GM21825 (cell line): ENCODE data around the gene SUSD3.

Experiments
- ATAC-seq: cut with Tn5 transposase; IDR thresholded peaks from one replicate; pipeline ENCODE4 v1.9.1; 2021; ENCODE audit warnings: mild to moderate bottlenecking, moderate library complexity; ENCODE audit not compliant: unreplicated experiment

Gene SUSD3

GRCh38 chr9:93028448-93029006 lies 30.0 kb upstream of the SUSD3 start:
- no peak for ATAC-seq

DNA sequence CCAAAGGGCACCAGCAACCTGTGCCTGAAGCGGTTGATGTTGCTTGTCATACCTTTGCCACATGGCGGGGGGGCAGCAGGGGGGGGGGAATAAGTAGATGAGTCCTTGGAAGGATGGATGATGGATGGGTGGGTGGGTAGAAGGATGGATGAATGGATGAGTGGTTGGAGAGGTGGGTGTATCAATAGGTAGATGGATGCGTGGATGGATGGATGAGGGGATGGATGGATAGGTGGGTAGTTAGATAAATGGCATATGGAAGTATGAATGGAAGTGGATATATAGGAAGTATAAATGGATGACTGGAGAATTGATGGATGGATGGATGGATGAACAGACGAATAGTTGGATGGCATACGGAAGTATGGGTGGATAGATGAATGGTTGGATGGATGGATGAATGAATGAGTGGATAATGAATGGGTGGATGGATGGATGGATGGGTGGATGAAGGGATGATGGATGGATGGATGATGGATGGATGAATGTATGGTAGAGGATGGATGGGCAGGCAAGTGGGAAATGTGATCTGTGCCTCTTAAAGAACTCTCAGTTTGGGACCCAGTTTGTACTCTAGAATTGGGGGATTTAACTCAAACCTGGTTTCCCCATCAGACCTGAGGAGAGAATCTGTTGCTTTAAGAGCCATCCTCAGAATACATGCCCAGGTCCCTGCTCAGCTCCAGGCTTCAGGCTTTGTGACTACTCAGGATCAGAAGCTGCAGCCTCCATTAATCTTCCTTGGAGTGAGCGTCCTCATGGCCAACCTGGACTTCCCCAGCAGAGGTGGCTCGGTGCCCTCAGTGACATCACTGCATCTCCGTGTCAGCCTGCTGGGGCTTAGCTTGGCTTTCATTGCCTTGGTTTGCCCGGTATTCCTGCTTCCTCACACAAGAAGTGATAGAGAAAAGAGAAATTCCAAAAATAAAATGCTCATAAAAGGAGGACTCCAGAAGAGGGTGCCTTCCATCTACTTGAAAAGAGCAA lies 27.6 kb upstream of the SUSD3 start:
- ATAC-seq: no peak

DNA sequence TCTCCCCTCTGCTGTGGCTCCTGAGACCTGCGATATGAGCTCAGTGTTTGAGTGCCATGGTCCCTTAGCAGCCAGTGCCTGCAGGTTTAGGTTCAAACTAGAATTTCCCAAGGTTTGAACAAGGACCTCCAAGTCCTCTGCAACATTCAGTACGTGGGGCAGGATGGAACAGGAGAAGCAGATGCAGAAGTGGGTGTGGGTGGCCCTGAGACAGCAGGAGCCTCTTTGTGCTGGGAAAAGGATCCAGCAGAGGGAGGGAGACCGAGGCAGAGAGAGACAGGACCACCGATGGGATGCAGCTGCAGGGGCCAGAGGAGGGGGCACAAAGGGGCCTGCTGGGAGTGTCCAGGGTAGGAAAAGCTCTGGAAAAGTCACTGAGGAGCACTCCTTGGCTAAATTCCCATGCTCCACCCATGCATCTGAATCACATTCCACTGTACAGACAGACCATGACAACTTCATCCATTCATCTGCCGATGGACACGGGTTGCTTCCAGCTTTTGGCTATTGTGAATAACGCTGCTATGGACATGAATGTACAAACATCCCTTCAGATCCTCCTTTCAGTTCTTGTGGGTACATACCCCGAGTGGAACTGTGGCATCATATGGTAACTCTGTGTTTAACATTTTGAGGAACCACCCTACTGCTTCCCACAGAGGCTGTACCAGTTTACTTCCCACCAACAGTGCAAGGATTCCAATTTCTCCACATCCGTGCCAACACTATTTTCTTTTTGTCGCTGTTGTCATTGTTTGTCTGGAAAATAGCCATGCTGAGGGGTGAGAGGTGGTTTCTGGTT lies 26.7 kb upstream of the SUSD3 start:
- no peak for ATAC-seq

DNA sequence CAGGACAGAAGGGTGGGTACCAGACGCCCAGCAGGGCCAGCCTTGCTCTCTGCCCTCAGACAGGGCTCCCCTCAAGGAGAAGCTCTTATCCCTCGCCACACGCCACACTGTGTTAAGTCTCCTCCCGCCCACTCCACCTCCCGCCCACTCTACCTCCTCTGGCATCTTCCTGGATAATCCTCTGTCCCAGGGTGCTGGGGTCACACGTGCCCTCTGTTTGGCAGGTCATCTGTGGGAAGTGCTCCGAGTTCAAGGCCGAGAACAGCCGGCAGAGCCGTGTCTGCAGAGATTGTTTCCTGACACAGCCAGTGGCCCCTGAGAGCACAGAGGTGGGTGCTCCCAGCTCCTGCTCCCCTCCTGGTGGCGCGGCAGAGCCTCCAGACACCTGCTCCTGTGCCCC lies 26.0 kb upstream of the SUSD3 start:
- no peak for ATAC-seq

GRCh38 chr9:93033531-93033930 lies 25.0 kb upstream of the SUSD3 start:
- ATAC-seq: no peak

- no peak for ATAC-seq
Measured at GRCh38 chr9:93035106-93035660, 23.3 kb upstream of the SUSD3 start.

- no peak for ATAC-seq
Measured at GRCh38 chr9:93035821-93036351, 22.6 kb upstream of the SUSD3 start.

DNA sequence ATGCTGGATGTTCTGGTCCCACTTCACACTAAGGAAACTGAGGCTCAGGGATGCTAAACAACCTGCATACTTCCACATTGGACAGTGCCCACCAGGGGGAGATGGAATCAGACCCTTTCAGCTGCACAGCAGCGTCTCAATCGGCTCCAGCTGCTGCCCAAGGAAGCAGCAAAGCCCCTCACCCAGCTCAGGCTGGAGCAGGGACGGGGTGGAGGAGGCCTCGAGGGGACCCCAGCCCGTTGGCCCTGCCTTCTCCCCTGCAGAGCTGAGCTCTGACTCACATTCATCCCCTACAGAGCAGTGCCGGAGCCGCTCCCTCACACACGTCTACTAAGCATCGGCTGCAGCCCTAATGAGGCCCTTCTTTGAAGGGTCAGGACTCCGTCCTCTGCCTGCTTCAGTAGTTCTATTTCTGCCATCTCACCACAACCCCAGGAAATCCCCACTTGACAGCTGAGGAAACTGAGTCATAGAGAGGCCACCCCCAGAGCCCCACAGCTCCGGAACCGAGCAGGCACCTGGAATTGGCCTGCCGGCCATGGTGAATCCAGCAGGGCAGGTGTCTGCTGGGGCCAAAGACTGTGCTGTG lies 21.5 kb upstream of the SUSD3 start:
- no peak for ATAC-seq

- no peak for ATAC-seq
Measured at GRCh38 chr9:93037476-93037971, 21.0 kb upstream of the SUSD3 start.

- ATAC-seq: no peak
Measured at GRCh38 chr9:93038918-93039317, 19.6 kb upstream of the SUSD3 start.

DNA sequence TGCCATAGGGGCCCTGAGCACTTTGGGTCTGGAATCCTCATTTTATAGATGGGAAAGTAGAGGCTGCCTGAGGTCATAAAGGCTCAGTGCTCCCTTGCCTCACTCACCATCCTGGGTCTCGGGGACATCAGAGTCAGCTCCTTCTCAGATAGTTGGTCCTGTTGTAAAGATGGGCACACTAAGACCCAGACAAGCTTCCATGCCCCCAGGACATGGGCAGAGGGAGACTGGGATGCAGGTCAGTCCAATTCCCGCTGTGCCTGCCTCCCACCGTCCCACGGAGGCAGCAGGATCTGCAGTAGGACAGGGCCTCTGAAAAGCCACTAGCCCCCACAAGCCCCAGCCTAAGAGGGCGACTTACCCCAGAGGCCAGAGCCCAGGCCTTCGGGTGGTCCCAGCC lies 19.0 kb upstream of the SUSD3 start:
- ATAC-seq: no peak

DNA sequence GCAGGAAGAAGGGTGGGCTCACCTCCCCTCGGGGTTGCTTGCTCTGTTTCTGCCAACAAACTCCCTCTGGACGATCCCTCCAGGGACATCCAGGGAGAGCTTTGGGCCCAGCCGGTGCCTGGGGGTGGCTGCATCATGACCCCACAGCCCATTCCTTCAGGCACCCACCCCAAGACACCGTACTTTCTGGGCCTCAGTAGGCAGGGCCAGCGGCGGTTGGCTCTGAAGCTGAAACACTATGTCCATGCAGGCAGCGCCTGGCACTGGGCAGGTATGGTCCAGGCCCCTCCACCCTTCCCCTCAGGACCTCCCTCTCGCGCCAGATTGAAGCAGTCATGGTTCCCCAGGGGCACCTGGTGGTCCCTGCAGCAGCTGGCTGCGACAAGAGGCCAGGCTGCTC lies 18.5 kb upstream of the SUSD3 start:
- ATAC-seq: no peak

DNA sequence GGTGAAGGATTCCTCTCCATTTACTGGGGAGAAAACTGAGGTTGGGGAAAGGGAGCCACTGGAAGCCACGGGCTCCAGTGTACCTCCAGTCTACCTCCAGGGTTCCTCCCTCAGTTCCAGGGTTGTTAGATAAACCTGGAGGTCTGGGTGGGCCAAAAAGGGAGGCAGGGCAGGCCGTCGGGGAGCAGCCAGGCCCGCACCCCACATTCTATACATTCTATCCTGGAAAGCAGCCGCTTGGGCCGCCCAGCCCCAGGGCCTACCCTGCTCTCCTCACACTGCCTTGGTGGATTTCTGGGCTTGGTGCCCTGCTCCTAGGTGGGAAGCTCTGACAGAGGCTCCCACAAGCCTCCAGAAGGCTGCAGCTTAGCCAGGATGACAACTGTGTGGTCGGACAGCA lies 18.1 kb upstream of the SUSD3 start:
- no peak for ATAC-seq

DNA sequence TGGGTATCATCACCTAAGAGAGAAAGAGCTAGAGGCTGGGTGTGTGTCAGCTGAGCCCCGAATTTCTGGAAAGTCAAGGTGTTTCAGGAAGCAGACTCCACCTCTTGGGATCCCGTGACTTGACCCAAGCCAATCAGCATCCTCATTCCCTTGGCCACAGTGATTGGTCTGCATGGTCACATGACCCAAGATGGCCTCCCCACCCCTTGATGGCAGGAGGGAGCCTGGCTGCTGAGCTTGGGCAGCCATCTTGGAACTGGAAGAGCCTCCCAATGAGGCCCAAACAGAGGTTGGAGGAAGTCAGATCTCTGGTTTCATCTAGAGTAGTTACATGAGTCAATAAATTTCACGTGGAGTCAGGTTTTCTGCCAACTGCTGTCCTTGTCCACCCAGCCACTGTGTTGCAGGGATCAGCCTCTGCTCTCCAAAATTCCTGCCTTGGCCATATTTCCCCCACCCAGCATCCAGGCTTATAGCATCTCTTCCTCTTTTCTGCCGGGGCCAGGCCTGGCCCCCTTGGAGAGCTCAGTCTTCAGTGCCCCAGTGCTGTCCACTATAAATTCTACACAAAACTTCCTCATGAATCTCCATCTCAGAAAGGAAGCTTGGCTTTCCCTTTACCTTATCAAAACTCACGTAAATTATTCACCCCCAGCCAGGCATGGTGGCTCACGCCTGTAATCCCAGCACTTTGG lies 17.2 kb upstream of the SUSD3 start:
- ATAC-seq: no peak

DNA sequence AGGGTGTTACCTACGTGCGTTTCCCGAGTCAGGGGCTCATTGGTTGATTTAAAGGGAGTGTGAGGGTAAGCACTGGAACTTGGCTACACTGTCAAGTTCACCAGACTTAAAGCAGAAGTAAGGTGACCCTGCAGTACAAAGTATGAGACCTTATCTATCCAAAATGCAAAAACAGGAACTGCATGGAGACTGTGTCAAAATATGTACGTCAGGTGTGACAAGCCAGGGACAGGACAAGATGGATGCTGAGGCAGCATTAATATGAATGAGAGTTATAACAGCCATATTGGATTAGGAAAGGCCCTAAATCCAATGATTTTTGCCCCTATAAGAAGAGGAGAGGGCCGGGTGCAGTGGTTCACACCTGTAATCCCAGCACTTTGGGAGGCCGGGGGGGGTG lies 15.4 kb upstream of the SUSD3 start:
- ATAC-seq: no peak

GRCh38 chr9:93045521-93045920 lies 13.0 kb upstream of the SUSD3 start:
- ATAC-seq: no peak

GRCh38 chr9:93048566-93049448 lies 9.7 kb upstream of the SUSD3 start:
- no peak for ATAC-seq

DNA sequence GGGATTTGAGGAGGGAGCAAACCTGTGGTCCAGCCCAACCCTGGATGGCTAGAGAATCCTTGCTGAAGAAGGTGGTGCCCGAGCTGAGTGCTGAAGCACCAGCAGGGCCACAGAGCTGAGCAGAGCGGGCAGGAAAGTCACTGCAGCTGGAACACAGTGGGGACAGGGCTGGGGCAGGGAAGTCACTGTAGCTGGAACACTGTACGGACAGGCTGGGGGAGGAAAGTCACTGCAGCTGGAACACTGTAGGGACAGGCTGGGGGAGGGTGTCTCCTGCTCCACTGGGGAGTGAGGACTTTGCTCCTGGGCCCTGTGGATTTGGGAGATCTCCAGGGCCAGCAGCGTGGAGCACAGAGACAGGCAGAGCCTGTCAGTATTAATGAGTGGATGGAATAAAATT lies 9.0 kb upstream of the SUSD3 start:
- ATAC-seq: no peak

DNA sequence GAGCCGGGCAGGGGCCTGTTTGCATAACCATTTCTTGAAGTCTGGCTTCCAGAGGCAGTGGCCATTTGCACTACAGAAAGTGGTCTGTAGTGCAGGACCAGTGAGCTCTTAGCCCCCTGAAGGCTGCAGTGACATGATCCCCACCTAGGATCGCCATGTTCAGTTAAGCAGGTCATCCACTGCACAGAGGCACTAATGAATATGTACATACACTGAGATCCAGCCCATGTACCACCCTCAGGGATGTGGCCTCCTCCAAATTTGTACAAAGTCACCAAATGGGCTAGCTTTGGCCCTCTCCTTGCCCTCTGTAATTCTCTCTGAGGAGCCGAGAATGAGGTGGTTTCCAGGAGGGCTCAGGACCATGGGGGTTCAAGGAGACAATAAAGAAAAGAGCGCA lies 8.3 kb upstream of the SUSD3 start:
- ATAC-seq: no peak
